ENCODE results near the gene ZNF44.
"Not testable (repeated sequence)": the region's sequence is repeated elsewhere in the genome, so short reads cannot be mapped to it uniquely, and the experiment has no call there.

The ZNF44 gene

GRCh38 chr19:12294249-12295158, at the start of gene ZNF44:
Gene ZNF44, minus strand, starts transcription at chr19:12294883. Its CDS starts 189 bp downstream, at chr19:12294694.
- peak; percentile 99 for DNase-seq

- DNase-seq = peak; percentile 93 to 98
Observed at GRCh38 chr19:12333162-12334159, 38.8 kb upstream of the ZNF44 start, which contains the start of gene ZNF563. Gene ZNF563, minus strand, starts transcription at chr19:12333633. Its CDS starts 151 bp downstream, at chr19:12333482.

GRCh38 chr19:12331211-12331941, 36.7 kb upstream of the ZNF44 start:
- DNase-seq = no peak

GRCh38 chr19:12330340-12330739, 35.7 kb upstream of the ZNF44 start:
- no peak for DNase-seq

- no peak for DNase-seq
Observed at GRCh38 chr19:12325690-12326089, 31.0 kb upstream of the ZNF44 start.

GRCh38 chr19:12318782-12319413, 24.2 kb upstream of the ZNF44 start:
- no peak for DNase-seq

- DNase-seq = no peak
Observed at GRCh38 chr19:12314553-12314952, 19.9 kb upstream of the ZNF44 start.

GRCh38 chr19:12308891-12309290, 14.2 kb upstream of the ZNF44 start:
- not testable (repeated sequence) for DNase-seq

- DNase-seq = no peak
Observed at GRCh38 chr19:12295191-12295590, 508 bp upstream of the ZNF44 start.

- DNase-seq = peak; percentile 48 to 75
Observed at GRCh38 chr19:12293777-12294248, 870 bp downstream of the ZNF44 start.

- no peak for DNase-seq
Observed at GRCh38 chr19:12289790-12290065, 5.0 kb downstream of the ZNF44 start.

- no peak for DNase-seq
Observed at GRCh38 chr19:12287958-12288500, 6.7 kb downstream of the ZNF44 start.

- DNase-seq = no peak
Observed at GRCh38 chr19:12284631-12285030, 10.1 kb downstream of the ZNF44 start.

GRCh38 chr19:12284226-12284625, 10.5 kb downstream of the ZNF44 start:
- DNase-seq = no peak

GRCh38 chr19:12278713-12279112, 16.0 kb downstream of the ZNF44 start:
- DNase-seq = no peak

GRCh38 chr19:12272980-12273901, 21.4 kb downstream of the ZNF44 start:
- DNase-seq = no peak

- no peak for DNase-seq
Observed at GRCh38 chr19:12272386-12272785, 22.3 kb downstream of the ZNF44 start.

- no peak for DNase-seq
Observed at GRCh38 chr19:12270854-12271253, 23.8 kb downstream of the ZNF44 start.

- no peak for DNase-seq
Observed at GRCh38 chr19:12265921-12266704, 28.6 kb downstream of the ZNF44 start.

GRCh38 chr19:12261554-12261953, 33.1 kb downstream of the ZNF44 start:
- DNase-seq = no peak

Measured in Kasumi-1 (cell line).